SK-N-MC (cell line): ENCODE measurements around the gene GABARAP.

ENCODE experiments used
- DNase-seq: peaks from one replicate; pipeline ENCODE4 v3.0.0-alpha.2; 2011; ENCODE audit warnings: low read depth, low spot score
- H3K27ac ChIP-seq: fragments of 200-600 bp; sonication (generic); 2 replicates; pipeline ENCODE4 v1.5.1; 2016; ENCODE audit warnings: mixed run types
- H3K36me3 ChIP-seq: fragments of 200-600 bp; sonication (generic); 2 replicates; pipeline ENCODE4 v1.6.1; 2017; ENCODE audit warnings: antibody characterized with exemption, low read length, mixed read lengths; ENCODE audit not compliant: insufficient read depth
- H3K4me3 ChIP-seq: fragments of 200-600 bp; sonication (generic); 2 replicates; pipeline ENCODE4 v1.5.1; 2016
- H3K9ac ChIP-seq: fragments of 200-600 bp; sonication (generic); 2 replicates; pipeline ENCODE4 v1.8.0; 2017; ENCODE audit warnings: mixed run types, mixed read lengths; ENCODE audit not compliant: insufficient read length
- H3K9me3 ChIP-seq: fragments of 200-600 bp; sonication (generic); 2 replicates; pipeline ENCODE4 v1.6.1; 2017; ENCODE audit warnings: low read depth, mild to moderate bottlenecking, antibody characterized with exemption, low read length, moderate library complexity, mixed read lengths
- EZH2 ChIP-seq: fragments of 200-600 bp; sonication (generic); IDR thresholded peaks from one replicate; pipeline ENCODE4 v1.6.1; 2017; ENCODE audit warnings: antibody characterized with exemption
- FOXP2 ChIP-seq: optimal IDR thresholded peaks from 2 replicates; pipeline ENCODE3; 2011; ENCODE audit warnings: mild to moderate bottlenecking, moderate library complexity; ENCODE audit not compliant: insufficient read depth; ENCODE audit errors: extremely low read length, control extremely low read depth
- POLR2AphosphoS5 ChIP-seq: IDR thresholded peaks from 2 replicates; pipeline ENCODE4 v1.6.1; 2012; ENCODE audit warnings: mild to moderate bottlenecking, low read depth, low read length, borderline replicate concordance

GABARAP gene

DNA sequence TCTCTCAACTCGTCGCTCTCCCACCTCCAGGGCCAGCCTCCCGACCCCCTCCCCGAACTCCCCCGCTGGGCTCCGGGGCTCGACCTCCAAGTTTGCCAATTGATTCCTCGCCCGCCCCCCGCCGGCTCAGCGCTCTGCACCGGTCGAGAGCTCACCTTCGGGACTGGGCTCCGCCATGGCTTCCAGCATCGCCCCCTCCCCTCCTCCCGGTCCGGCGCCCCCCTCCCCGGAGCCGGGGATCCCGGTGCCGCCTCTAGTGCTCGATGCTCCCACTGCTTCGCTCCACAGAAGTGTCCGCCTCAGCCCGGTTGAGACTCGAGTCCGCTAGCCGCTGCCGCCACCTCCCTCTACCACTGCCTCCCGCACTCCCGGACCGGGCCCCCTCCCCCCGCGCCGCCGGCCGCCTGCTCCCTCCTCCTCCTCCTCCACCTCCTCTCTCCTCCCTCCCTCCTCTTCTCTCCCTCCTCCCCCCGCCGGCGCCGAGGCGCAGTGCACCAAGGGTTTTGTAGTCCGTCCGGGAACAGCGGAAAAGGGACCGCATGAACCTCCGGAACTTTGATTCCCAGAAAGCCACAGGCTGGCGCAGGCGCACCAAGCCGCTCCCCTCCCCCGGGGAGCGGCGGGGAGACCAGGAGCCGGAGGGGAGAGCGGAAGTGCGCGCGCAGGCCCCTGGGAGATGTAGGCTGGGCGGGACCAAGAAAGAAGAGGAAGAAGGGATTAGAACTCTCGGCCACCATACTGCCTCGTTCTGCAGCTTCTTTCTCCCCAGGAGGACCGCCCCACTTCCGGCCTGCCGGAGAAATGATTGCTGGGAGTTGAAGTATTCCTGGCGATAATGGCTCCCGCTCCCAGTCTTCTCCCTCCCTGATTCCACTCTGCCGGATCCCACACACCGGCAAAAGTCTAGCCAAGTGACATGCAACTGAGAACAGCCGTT, 2.9 kb downstream of the GABARAP start, which contains the start of gene PHF23:
Gene PHF23 (minus strand): TSS at position 367 of the 937 bp plus-strand sequence. CDS start 178 bp downstream, at position 189.
- TF ChIP-seq FOXP2 (no peak), EZH2 (no peak), POLR2AphosphoS5 (peak; percentile 47; the same call in 1 of the 2 replicates)
- Histone ChIP-seq H3K9me3 (no peaks in the 10 kb centered on the region), H3K36me3 (peaks cover 49% of the 10 kb centered on the region), H3K27ac (peak within 1 kb of the TSS; percentile 95), H3K4me3 (peak within 1 kb of the TSS; percentile 95), H3K9ac (peak within 1 kb of the TSS; percentile 95)
- DNase-seq: peak; percentile 82

DNA sequence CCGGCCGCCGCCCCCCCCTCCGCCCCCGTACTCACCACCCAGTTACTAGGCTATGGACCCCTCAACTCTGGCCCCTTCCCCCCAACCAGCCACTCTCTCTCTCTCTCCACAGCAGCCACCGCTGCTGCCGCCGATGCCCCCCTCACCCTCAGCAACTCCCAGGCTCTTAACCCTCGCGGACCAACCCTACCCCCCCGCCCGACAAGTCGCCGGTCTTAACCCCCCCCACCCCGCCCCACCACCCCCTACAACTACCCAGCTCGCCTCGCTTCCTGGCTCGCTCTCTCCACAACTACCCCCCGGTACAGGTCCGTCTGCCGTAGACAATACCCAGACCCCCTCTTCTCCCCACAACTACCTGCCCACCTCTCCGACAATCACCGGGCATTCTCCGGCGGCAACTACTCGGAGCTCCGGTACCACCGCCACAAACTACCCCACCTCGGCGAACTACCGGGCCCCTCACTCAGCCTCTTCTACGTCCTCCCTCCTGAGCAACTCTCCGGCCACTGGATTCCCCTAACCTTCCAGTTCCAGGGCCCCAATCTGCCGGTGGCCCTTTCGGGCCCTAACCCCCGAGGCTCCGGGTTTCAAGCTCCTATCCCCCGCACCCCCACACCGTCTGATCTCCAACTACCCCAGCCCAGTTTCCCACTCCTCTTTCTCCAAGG, 3.7 kb downstream of the GABARAP start:
- H3K36me3 ChIP-seq: peaks cover 42% of the 10 kb centered on the region
- DNase-seq: no peak
- H3K27ac ChIP-seq: peak overlapping the region; percentile 95
- H3K9me3 ChIP-seq: no peaks in the 10 kb centered on the region
- H3K4me3 ChIP-seq: peak overlapping the region; percentile 95
- no peak for TF ChIP-seq EZH2
- TF ChIP-seq POLR2AphosphoS5: no peak
- TF ChIP-seq FOXP2: no peak
- H3K9ac ChIP-seq: peak overlapping the region; percentile 95

DNA sequence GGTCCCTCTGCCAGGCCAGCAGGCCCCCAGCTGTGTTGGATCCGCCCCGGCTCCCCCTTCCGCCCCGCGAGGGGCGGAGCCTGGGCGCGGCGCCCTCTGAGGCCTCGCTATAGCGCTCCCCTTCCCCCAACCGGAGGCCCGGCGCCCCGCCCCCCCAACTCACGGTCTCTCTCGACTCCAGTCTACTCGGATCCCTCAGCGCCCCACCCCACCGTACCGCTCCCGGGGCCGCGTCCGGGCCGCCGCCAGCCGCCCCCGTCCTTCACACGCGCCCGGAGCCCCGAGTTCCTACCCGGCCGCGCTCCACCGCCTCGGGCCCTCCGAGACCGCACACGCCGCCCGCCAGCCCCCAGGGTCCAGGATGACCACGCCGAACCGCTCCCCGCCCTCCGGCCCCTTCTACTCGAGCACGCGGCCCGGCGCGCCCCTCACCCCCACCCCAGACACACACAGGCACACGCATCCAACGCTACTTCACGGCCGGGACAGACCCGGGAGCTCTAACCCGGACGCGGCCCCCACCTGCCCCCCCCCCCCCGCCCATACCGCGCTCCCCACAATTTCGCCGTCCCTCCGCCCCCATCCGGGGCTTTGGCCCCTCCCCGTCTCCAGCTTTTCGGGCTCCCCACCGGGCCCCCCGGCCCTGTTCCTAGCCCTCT, 4.4 kb downstream of the GABARAP start:
- DNase-seq: no peak
- peaks cover 42% of the 10 kb centered on the region for H3K36me3 ChIP-seq
- H3K9ac ChIP-seq: peak overlapping the region; percentile 95
- no peak for TF ChIP-seq FOXP2
- TF ChIP-seq EZH2: no peak
- TF ChIP-seq POLR2AphosphoS5: peak; percentile 46; the same call in 1 of the 2 replicates
- H3K4me3 ChIP-seq: peak overlapping the region; percentile 95
- H3K27ac ChIP-seq: peak overlapping the region; percentile 95
- H3K9me3 ChIP-seq: no peaks in the 10 kb centered on the region

DNA sequence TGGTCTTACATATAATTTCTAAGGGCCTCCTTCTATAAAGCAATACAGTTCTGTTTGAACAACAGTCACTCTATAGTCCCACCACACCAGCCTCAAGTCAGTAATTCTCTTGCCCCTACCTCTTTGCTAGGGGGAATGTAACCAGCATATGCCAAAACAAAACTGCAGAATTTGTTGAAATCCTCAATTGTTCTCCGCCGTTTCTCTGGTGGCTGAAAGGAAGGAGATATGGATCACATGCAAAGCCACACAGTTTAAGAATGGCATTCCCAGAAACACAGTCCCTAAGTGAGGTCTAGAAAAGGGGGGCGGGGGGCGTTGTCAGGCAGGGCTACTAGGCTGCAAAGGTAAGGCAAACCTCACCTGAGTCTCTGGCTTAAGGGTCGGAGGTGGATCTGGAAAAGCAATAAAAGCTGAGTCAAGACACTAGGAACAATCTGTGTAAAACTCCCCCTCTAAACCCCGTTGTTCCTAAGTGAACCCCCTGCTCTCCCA, 4.9 kb downstream of the GABARAP start:
- peak overlapping the region; percentile 95 for H3K27ac ChIP-seq
- peak overlapping the region; percentile 95 for H3K9ac ChIP-seq
- TF ChIP-seq EZH2 (no peak), FOXP2 (no peak), POLR2AphosphoS5 (no peak)
- DNase-seq: no peak
- no peaks in the 10 kb centered on the region for H3K9me3 ChIP-seq
- H3K4me3 ChIP-seq: peak overlapping the region; percentile 95
- H3K36me3 ChIP-seq: peaks cover 42% of the 10 kb centered on the region

DNA sequence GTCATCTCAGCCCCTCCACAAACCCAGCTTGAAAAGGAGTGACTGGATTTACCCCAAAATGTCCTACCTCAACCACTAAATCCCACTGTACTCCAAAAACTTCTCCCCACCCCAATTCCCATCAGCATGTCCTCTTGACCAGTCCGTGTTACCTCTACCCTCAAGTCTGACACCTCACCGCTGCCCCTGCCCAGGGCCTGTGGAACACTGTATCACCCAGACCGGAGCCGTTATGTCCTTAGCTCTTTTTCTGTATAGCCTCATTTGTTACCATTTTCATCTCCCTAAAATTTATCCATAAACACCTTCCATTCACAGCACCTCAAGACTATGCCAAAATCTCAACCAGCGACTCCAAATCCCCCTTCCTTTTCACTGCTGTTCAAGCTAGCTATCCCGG, 5.4 kb downstream of the GABARAP start:
- H3K4me3 ChIP-seq: peak overlapping the region; percentile 95; the same call in 1 of the 2 replicates
- peaks cover 42% of the 10 kb centered on the region for H3K36me3 ChIP-seq
- peak overlapping the region; percentile 95 for H3K9ac ChIP-seq
- H3K9me3 ChIP-seq: no peaks in the 10 kb centered on the region
- H3K27ac ChIP-seq: peak overlapping the region; percentile 95
- DNase-seq: no peak
- TF ChIP-seq EZH2 (no peak), POLR2AphosphoS5 (no peak), FOXP2 (no peak)

DNA sequence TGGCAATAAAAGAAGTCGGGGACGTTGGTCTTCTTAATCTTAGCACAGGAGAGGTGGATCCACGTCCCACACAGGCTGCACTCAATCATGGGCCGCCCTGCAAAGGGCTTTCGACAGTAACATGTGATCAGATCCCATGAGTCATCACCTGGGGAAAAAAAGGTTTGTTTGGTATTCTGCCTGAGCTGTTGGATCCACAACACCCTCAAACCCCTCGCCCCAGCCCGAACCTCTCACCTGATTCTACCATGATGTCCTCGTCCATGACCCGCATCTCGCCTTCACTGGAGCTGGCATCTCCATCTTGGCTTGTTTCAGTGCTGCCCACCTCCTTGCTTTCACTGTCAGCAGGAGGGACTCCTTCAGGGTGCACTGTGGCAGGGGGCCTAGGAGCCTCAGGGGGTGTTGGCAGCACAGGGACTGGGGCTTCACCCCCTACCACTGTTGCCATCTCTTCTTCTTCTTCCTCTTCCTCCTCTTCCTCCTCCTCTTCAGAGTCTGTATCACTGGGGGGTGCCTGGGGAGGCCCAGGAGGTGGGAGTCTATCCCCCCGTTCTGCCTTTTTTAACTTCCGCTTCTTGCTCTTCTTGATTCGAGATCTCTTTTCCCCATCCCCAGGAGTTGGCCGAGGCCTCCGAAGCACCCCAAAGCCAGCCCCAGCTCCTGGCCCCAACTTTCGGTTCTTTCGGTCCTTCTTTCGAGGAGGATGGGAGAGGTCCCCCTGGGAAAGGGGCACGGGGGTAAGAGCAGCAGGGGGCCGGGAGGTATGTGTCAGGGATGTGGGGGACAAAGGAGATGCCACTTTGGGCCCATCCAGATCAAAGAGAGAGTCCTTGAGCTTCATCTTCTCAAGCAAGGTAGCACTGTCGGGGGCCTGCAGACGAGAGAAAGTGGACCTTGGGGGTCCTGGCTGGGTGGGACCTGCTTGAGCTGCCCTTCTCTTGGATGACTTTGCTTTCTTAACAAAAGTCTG, 6.3 kb downstream of the GABARAP start:
- TF ChIP-seq FOXP2: no peak
- no peak for TF ChIP-seq POLR2AphosphoS5
- no peak for TF ChIP-seq EZH2
- H3K27ac ChIP-seq: peak overlapping the region; percentile 95; the same call in 1 of the 2 replicates
- no peaks in the 10 kb centered on the region for H3K9me3 ChIP-seq
- no peak for DNase-seq
- no peak overlapping the region for H3K9ac ChIP-seq
- no peak overlapping the region for H3K4me3 ChIP-seq
- peaks cover 40% of the 10 kb centered on the region for H3K36me3 ChIP-seq

DNA sequence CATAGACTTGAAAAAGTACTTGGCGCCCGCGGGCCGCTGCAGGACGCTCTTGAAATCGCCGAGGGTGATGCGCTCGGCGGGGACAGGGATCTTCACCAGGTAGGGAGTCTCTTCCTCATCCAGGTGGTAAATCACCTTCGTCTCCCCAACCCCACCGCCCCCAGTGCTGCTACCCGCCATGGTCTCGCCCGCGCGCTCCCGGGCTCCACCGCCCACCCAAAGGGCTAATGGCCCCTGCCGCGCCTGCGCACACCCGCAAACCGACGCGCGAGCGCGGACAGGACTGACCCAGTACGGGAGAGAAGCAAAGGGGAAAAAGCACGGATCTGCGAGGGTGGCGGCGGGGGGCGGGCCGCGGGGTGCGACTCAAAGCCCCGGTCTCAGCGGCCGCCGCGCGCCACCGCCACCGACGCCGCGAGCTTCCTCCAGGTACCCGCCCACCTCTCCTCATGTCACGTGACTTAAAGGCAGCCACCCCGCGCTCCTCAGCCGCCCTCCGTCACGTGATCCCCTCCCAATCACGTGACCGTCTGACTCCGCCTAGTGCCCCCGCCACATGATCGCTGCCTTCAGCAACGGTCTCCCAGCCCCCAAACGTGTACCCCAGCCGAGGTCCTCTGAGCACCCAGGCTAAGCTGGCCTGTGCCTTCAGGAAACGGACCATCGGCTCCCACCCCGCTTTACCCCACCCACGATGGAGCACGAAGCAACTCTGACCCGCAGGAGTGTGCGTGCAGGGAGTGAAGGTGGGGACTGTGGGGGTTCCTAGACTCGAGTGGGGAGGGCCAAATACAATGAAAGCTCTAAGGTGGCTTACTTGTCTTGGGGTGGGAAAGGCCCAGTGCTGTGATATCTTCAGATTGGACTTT, 7.9 kb downstream of the GABARAP start, which contains the start of gene DVL2:
Gene DVL2 (minus strand): TSS at position 435 of the 869 bp plus-strand sequence. CDS start 255 bp downstream, at position 180.
- TF ChIP-seq POLR2AphosphoS5: peak; percentile 94
- TF ChIP-seq EZH2: no peak
- Histone ChIP-seq H3K36me3 (peaks cover 41% of the 10 kb centered on the region), H3K9ac (peak within 1 kb of the TSS; percentile 88), H3K27ac (peak within 1 kb of the TSS; percentile 80), H3K9me3 (no peaks in the 10 kb centered on the region), H3K4me3 (peak within 1 kb of the TSS; percentile 80)
- no peak for DNase-seq
